Mucosa of rectum (tissue), 2 donors: Measurements from ENCODE around the gene TOB2.
A peak's percentile ranks its signal among the peaks of the same experiment; 100 is the strongest.

ENCODE experiments used
- H3K27ac ChIP-seq, 2 donors: one replicate each; pipeline ENCODE4 v1.7.0; 2013; ENCODE audit warnings: inconsistent platforms in 2 of 2, low read depth in 2 of 2, low read length in 2 of 2
- H3K27me3 ChIP-seq, 2 donors: one replicate each; pipeline ENCODE4 v1.7.0; 2013; ENCODE audit warnings: low read length in 2 of 2; ENCODE audit not compliant: control insufficient read depth in 2 of 2, insufficient read depth in 2 of 2
- H3K36me3 ChIP-seq, 2 donors: one replicate each; pipeline ENCODE4 v1.7.0; 2013; ENCODE audit warnings: low read length in 2 of 2; ENCODE audit not compliant: control insufficient read depth in 2 of 2, insufficient read depth in 2 of 2
- H3K4me1 ChIP-seq, 2 donors: one replicate each; pipeline ENCODE4 v1.7.0; 2013; ENCODE audit warnings: low read length in 2 of 2, mild to moderate bottlenecking in 1 of 2; ENCODE audit not compliant: control insufficient read depth in 2 of 2, insufficient read depth in 2 of 2
- H3K4me3 ChIP-seq, 2 donors: one replicate each; pipeline ENCODE4 v1.7.0; 2013; ENCODE audit warnings: low read length in 2 of 2
- H3K9ac ChIP-seq, 2 donors: one replicate each; pipeline ENCODE4 v1.7.0; 2013; ENCODE audit warnings: low read length in 2 of 2, low read depth in 1 of 2, mild to moderate bottlenecking in 1 of 2
- H3K9me3 ChIP-seq, 2 donors: one replicate each; pipeline ENCODE4 v1.7.0; 2013; ENCODE audit warnings: low read length in 2 of 2; ENCODE audit not compliant: control insufficient read depth in 2 of 2
- donor health status: healthy.
- donor health status: Normal muscosa, but diverticular disease.

TOB2 gene

DNA sequence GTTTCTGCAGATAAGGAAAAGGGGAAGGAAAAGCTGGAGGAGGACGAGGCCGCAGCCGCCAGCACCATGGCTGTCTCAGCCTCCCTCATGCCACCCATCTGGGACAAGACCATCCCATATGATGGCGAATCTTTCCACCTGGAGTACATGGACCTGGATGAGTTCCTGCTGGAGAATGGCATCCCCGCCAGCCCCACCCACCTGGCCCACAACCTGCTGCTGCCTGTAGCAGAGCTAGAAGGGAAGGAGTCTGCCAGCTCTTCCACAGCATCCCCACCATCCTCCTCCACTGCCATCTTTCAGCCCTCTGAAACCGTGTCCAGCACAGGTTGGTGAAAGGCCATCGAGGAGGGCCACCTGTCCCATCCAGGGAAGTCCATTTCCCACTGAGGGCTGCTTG is 59.3 kb downstream of the TOB2 start:
- Histone ChIP-seq H3K4me3 (no peak overlapping the region), H3K9me3 (no peaks in the 10 kb centered on the region), H3K27ac (no peak overlapping the region), H3K27me3 (no peaks in the 10 kb centered on the region), H3K4me1 (peaks cover 13 to 22% of the 10 kb centered on the region in 2 donors), H3K36me3 (peaks cover 23 to 33% of the 10 kb centered on the region in 2 donors), H3K9ac (no peak overlapping the region)

DNA sequence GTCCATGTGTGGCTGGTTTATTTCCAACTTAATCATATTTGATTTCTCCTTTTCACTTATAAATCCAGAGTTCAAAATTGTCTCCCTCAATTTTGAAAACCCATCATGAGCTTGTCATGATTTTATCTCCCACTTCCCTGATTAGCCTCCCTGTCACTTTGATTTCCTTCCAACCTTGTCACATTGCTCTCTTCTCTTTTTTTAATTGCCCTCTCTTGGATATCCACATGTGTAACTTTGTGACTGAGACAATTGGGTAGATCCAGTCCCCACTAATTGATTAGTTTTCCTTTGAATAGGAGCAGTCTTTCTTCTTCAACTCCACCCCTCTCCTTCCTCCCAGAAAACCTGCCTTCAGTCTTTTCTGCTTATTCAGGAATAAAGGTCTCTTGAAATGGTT is 62.5 kb downstream of the TOB2 start:
- no peak overlapping the region for H3K9ac ChIP-seq
- H3K27ac ChIP-seq, result peak overlapping the region; percentile 100
- H3K9me3 ChIP-seq, result no peaks in the 10 kb centered on the region
- H3K4me1 ChIP-seq, result peaks cover 21 to 35% of the 10 kb centered on the region in 2 donors
- H3K27me3 ChIP-seq, result no peaks in the 10 kb centered on the region
- peaks cover 12 to 15% of the 10 kb centered on the region in 2 donors for H3K36me3 ChIP-seq
- no peak overlapping the region for H3K4me3 ChIP-seq
